Measurements from ENCODE around the gene C9orf152. TPM values are rescaled to one million over a fixed set of nuclear protein-coding genes. Genes with fewer than 3 reads are reported as not detected.

C9orf152 gene
- total and polyA plus RNA-seq, 9 of the 15 experiments (the other 6 are each of a cell fraction or from before 2014, with no cell fraction given): not detected

GRCh38 chr9:110187126-110187525, 20.8 kb downstream of the C9orf152 start (continued):
- no peak for TF ChIP-seq PATZ1 (CRISPR knock-in tag; IDR thresholded peaks at IDR 0.05; ENCODE audit: borderline replicate concordance)
- no peak for TF ChIP-seq NCOA1 (IDR thresholded peaks at IDR 0.05; ENCODE audit: low read depth)
- no peak for TF ChIP-seq KDM2B (CRISPR knock-in tag; IDR thresholded peaks at IDR 0.05)
- no peak for TF ChIP-seq CBFA2T2 (conservative IDR thresholded peaks at IDR 0.05)

DNA sequence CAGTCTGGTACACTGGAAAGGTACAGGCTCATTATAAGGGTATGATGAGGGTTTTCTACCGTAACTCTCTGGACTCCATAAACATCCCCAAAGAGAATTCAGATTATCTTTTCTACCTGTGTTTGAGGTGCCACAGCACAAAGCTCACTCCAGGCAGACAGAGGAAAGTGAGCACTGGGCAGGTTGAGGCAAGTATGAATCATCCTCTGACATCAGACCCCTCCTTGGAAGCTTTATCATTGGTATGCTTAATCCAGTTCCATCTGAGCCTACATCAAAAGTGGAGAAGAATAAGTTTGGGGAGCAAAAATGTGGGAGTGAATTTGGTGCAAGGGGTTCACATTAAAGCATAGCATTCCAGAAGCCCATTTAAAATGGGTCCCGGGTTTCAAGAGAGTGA, 21.7 kb downstream of the C9orf152 start:
- Histone ChIP-seq H2AFZ (ENCODE audit: low read depth, low read length) (no peak overlapping the region), H3K27me3 (ENCODE audit: control insufficient read depth in 2 of 2, insufficient read depth in 2 of 2, low read length in 2 of 2) (peaks cover 0 to 5% of the 10 kb centered on the region in 2 experiments; a peak in 1 of 5 replicates), H3K9me3 (replicated peaks; ENCODE audit: control insufficient read depth, insufficient read depth, low read depth, low read length) (no peaks in the 10 kb centered on the region), H3K79me2 (ENCODE audit: control insufficient read depth, insufficient read depth, low read length) (no peaks in the 10 kb centered on the region), H3K4me3 (no peak overlapping the region), H3K27ac (ENCODE audit: extremely low read depth, low read depth, low read length) (no peak overlapping the region), H4K20me1 (replicated peaks; ENCODE audit: control insufficient read depth, insufficient read depth, low read length) (no peaks in the 10 kb centered on the region), H3K4me2 (ENCODE audit: insufficient read depth, low read length) (no peak overlapping the region), H3K36me3 (ENCODE audit: control insufficient read depth, insufficient read depth, low read length) (no peaks in the 10 kb centered on the region), H3K9ac (ENCODE audit: insufficient read depth in 1 of 2, low read depth in 2 of 2, low read length in 2 of 2) (no peak overlapping the region), H3K9me1 (ENCODE audit: control insufficient read depth, insufficient read depth, low read length) (no peaks in the 10 kb centered on the region), H3K4me1 (replicated peaks in 1 of 2; ENCODE audit: control insufficient read depth in 2 of 2, insufficient read depth in 2 of 2, low read length in 2 of 2) (no peaks in the 10 kb centered on the region)
- FAIRE-seq (no peak), DNase-seq (ENCODE audit: extremely low read depth in 1 of 4, low spot score in 3 of 4) (no peak), ATAC-seq (no peak)
- ChIA-PET POLR2A (no interaction called here), CTCF (ENCODE audit: low intra/inter-chr PET ratio) (interaction anchor here (0.6 to 1.5 kb wide), 2 partner anchors 32 to 437 kb away, joined by 3 read pairs; no protein-coding TSS in a partner anchor)
- no TSS peak for BruUV-seq (replicated peaks)
- intact Hi-C loops (cut with micrococcal nuclease) (loop anchor here (10.0 kb wide), 2 partner anchors 239 to 1119 kb away; no protein-coding TSS in a partner anchor), in situ Hi-C loops (cut with MboI) (loop anchor here (25.0 kb wide), 1 partner anchor 1101 kb away; no protein-coding TSS in a partner anchor)
- WGBS (ENCODE audit: insufficient coverage, low coverage, missing lambda C conversion rate): 0% methylated on average over 2 of the region's 2 CpGs
- TF ChIP-seq MCM2 (IDR thresholded peaks at IDR 0.05; ENCODE audit: low read depth): no peak
- no peak for TF ChIP-seq PURB (CRISPR knock-in tag; IDR thresholded peaks at IDR 0.05; ENCODE audit: low read depth)
- TF ChIP-seq, protein P1, sequence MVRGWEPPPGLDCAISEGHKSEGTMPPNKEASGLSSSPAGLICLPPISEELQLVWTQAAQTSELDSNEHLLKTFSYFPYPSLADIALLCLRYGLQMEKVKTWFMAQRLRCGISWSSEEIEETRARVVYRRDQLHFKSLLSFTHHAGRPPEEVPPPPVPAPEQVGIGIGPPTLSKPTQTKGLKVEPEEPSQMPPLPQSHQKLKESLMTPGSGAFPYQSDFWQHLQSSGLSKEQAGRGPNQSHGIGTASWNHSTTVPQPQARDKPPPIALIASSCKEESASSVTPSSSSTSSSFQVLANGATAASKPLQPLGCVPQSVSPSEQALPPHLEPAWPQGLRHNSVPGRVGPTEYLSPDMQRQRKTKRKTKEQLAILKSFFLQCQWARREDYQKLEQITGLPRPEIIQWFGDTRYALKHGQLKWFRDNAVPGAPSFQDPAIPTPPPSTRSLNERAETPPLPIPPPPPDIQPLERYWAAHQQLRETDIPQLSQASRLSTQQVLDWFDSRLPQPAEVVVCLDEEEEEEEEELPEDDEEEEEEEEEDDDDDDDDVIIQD (CRISPR knock-in tag; IDR thresholded peaks at IDR 0.05): no peak
- TF ChIP-seq, protein P2, sequence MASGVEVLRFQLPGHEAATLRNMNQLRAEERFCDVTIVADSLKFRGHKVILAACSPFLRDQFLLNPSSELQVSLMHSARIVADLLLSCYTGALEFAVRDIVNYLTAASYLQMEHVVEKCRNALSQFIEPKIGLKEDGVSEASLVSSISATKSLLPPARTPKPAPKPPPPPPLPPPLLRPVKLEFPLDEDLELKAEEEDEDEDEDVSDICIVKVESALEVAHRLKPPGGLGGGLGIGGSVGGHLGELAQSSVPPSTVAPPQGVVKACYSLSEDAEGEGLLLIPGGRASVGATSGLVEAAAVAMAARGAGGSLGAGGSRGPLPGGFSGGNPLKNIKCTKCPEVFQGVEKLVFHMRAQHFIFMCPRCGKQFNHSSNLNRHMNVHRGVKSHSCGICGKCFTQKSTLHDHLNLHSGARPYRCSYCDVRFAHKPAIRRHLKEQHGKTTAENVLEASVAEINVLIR (CRISPR knock-in tag; IDR thresholded peaks at IDR 0.05): no peak
- TF ChIP-seq CREM (IDR thresholded peaks at IDR 0.05; ENCODE audit: low read depth): no peak
- no peak for TF ChIP-seq CBX2 (IDR thresholded peaks at IDR 0.05; ENCODE audit: insufficient read depth, low read length, poor library complexity, severe bottlenecking)
- no peak for TF ChIP-seq KAT8 (IDR thresholded peaks at IDR 0.05; ENCODE audit: low read depth)
- TF ChIP-seq MAFG (tag; conservative IDR thresholded peaks at IDR 0.05): no peak
- TF ChIP-seq ATF2 (CRISPR knock-in tag; IDR thresholded peaks at IDR 0.05): no peak
- no peak for TF ChIP-seq ZNF644 (tag; IDR thresholded peaks at IDR 0.05; ENCODE audit: low read depth)

Data from K562 (cell line).